ENCODE data around the gene TSHZ3.

TSHZ3 gene

DNA sequence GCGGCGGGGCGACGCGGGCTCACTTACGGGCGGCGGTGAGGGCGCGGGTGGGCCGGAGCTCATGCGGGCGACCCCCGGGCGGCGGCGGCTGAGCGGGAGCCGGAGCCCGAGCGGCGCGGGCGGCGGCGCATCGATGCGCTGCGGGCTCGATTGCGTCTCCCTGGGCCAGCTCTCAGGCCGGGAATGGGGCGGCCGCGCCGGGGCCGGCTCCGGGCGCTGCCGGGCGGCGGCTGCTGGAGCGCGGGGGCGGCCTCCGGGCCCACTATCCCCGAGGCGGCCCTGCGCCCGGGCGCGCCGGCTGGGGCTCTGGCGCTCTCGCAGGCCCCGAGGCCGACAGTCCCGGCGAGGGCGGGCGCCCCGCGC, 1.4 kb upstream of the TSHZ3 start:
- Histone ChIP-seq H3K9me3 (no peaks in the 10 kb centered on the region), H3K4me3 (peak overlapping the region; percentile 73 to 97), H3K36me3 (no peaks in the 10 kb centered on the region), H3K27ac (peak overlapping the region; percentile 87 to 89), H3K27me3 (peaks cover 0 to 24% of the 10 kb centered on the region in 2 donors), H3K4me1 (peaks cover 0 to 28% (median 17%) of the 10 kb centered on the region in 4 donors)
- TF ChIP-seq, protein P1, sequence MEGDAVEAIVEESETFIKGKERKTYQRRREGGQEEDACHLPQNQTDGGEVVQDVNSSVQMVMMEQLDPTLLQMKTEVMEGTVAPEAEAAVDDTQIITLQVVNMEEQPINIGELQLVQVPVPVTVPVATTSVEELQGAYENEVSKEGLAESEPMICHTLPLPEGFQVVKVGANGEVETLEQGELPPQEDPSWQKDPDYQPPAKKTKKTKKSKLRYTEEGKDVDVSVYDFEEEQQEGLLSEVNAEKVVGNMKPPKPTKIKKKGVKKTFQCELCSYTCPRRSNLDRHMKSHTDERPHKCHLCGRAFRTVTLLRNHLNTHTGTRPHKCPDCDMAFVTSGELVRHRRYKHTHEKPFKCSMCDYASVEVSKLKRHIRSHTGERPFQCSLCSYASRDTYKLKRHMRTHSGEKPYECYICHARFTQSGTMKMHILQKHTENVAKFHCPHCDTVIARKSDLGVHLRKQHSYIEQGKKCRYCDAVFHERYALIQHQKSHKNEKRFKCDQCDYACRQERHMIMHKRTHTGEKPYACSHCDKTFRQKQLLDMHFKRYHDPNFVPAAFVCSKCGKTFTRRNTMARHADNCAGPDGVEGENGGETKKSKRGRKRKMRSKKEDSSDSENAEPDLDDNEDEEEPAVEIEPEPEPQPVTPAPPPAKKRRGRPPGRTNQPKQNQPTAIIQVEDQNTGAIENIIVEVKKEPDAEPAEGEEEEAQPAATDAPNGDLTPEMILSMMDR (IDR thresholded peaks at IDR 0.05): no peak
- peak in 1 of 2 donors; percentile 78 for DNase-seq
- intact Hi-C loops (cut with DNase I; ENCODE audit: low total_unique reads): no loop called here

DNA sequence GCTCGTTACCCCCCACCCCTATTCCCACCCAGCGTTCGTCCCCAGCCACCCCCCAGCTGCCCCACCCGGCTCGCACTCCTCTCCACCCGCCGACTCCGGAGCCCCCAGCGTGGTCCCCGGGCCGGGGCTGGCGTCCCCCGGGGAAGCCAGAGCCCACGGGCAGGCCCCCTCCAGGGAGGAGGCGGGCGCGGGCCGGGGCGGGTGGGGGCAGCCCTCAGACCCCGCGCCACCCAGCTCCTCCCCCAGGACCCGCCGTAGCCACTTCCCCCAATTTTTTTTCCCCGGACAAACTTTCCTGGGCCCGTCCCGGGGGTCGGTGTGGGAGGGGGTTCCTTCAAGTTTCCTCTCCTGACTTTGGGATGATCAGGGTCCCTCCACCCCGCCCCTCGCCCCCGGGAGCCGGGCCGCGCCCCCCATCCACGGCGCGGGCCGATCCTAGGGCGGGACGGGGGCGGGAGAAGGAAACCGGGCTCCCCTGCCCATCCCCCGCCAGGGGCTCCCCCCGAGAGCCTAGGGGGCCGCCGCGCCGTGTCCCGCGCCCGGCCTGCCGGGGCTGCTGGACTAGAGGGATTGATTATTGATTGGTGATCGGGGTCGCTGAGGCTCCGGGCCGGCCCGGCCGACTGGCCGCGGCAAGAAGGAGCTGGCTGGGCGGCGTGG, 927 bp upstream of the TSHZ3 start:
- Histone ChIP-seq H3K36me3 (no peaks in the 10 kb centered on the region), H3K27ac (peak overlapping the region; percentile 87 to 89), H3K4me1 (peaks cover 0 to 28% (median 17%) of the 10 kb centered on the region in 4 donors), H3K9me3 (no peaks in the 10 kb centered on the region), H3K4me3 (peak overlapping the region; percentile 73 to 97), H3K27me3 (peaks cover 0 to 19% of the 10 kb centered on the region in 2 donors)
- TF ChIP-seq, protein P1 (IDR thresholded peaks at IDR 0.05): no peak
- DNase-seq: peak; percentile 37 to 78
- intact Hi-C loops (cut with DNase I; ENCODE audit: low total_unique reads): no loop called here

DNA sequence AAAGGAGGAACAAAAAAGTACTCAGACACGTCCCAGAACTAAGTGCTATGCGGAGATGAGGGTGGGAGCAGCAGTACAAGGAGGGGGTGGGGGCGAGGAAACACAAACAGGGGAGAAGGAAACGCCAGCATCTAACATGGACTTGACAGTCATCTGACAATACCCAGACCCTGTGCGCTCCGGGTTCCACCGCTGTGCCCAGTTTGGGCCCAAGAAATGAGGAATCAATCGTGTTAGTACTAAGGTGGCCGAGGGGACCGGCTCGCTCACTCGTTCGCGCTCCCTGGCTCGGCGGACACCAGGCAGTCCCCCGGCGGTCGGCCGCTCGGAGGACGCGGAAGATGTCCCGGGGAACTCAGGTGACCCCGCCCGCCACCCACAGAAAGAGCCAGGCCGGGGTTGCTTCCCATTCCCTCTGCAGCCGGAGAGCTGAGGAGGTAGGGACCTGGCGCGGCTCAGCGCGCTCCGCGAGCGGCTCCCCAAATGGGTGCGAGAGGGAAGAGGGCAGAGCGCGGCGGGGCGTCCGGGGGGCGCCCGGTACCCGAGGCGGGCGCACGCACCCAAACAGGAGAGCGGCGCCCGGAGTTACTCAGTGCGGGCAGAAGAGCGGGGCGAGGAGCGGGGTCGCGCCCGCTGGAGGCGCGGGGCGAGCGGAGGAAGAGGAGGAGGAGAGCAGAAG, 616 bp downstream of the TSHZ3 start:
- Histone ChIP-seq H3K27me3 (peaks cover 0 to 4% of the 10 kb centered on the region in 2 donors), H3K36me3 (no peaks in the 10 kb centered on the region), H3K27ac (peak overlapping the region; percentile 87 to 89), H3K4me3 (peak overlapping the region; percentile 73 to 97), H3K4me1 (peaks cover 0 to 28% (median 17%) of the 10 kb centered on the region in 4 donors), H3K9me3 (no peaks in the 10 kb centered on the region)
- intact Hi-C loops (cut with DNase I; ENCODE audit: low total_unique reads): no loop called here
- TF ChIP-seq, protein P1 (IDR thresholded peaks at IDR 0.05): no peak
- DNase-seq: peak in 1 of 2 donors; percentile 43

DNA sequence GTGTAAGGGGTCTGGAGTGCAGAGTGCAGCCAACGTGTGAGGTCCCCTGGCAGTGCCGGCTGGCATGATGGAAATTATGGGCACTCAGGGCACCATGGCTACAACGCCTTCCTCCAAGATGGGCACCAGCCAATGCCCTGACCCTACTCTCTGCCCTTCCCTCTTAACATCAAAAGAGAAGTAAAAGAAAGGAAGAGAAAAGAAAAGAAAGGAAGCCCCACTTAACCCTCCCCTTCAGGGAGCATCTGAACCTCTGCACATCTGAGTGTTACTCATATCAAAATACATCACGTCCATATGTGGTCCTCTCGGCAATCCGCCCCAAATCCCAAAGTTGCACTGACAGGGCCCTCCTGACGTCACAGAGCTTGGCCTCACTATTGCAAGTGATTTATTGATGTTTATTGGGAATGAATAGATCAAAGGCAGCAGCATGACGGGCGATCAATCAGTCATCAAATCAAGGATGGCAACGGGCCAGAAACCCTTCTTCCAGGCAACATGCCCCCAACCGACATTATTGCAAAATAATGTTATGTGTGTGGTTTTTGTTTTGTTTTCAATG, 1.3 kb downstream of the TSHZ3 start:
- TF ChIP-seq, protein P1 (IDR thresholded peaks at IDR 0.05): no peak
- no peak for DNase-seq
- peak overlapping the region; percentile 73 to 97 for H3K4me3 ChIP-seq
- H3K4me1 ChIP-seq: peaks cover 0 to 28% (median 17%) of the 10 kb centered on the region in 4 donors
- no peaks in the 10 kb centered on the region for H3K36me3 ChIP-seq
- H3K27me3 ChIP-seq: no peaks in the 10 kb centered on the region
- H3K27ac ChIP-seq: peak overlapping the region in 1 of 2 donors; percentile 89
- H3K9me3 ChIP-seq: no peaks in the 10 kb centered on the region
- intact Hi-C loops (cut with DNase I; ENCODE audit: low total_unique reads): no loop called here

DNA sequence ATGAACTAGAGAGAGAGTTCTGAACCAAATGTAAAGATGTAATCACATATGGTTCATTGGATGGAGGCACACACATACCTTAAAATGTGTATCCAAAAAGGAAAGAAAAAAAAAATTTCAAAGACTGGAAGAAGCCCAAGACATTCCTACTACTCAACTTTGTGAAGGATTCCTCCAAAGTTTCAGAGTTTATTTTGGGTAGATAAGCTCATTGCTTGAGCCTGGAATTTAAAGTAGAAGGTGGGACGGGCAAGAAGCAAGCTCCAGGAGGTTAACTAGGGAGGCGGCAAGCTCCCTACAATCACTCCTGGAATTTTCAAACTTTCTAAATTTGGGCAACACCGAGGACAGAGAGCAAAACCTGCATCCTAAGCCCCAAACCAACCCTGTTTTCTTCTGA, 1.9 kb downstream of the TSHZ3 start:
- no peak overlapping the region for H3K4me3 ChIP-seq
- peaks cover 0 to 28% (median 17%) of the 10 kb centered on the region in 4 donors for H3K4me1 ChIP-seq
- H3K27me3 ChIP-seq: no peaks in the 10 kb centered on the region
- H3K36me3 ChIP-seq: no peaks in the 10 kb centered on the region
- no peak for DNase-seq
- TF ChIP-seq, protein P1 (IDR thresholded peaks at IDR 0.05): no peak
- H3K9me3 ChIP-seq: no peaks in the 10 kb centered on the region
- intact Hi-C loops (cut with DNase I; ENCODE audit: low total_unique reads): no loop called here
- H3K27ac ChIP-seq: no peak overlapping the region

Data from tibial artery (tissue), 4 donors.